ENCODE data around the gene HIPK3.
"Not testable (repeated sequence)": the region's sequence is repeated elsewhere in the genome, so short reads cannot be mapped to it uniquely, and the experiment has no call there.

Gene HIPK3

DNA sequence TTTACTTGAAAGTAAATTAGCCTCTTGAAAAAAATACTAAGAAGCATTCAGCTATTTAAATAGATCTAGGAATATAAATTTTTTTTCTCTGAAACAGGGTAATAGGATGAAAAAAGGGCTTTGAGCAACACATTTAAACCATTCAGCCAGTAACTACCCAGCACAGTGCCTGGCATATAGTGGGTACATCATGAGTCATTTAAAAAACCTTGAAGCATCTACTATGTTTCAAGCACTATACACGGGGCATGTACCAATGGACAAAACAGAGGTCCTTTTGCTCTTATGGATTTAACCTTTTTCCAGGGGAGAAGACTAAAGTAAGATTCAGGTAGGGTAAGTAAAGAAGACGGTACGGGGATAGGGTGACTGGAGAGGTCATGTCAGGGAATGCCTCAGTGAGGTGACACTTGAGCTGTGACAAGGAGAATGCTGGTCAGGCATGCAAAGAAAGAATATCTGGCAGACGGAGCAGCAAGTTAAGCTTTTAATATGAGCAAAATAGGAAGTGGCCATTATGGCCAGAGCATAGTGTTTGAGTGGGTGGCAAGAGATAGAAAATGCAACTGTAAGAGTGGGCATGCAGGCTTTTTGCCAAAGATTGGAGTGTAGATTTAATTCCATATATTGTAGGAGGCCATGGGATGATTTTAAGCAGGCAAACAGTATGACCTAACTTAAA lies 101.1 kb downstream of the HIPK3 start:
- DNase-seq, result no peak

DNA sequence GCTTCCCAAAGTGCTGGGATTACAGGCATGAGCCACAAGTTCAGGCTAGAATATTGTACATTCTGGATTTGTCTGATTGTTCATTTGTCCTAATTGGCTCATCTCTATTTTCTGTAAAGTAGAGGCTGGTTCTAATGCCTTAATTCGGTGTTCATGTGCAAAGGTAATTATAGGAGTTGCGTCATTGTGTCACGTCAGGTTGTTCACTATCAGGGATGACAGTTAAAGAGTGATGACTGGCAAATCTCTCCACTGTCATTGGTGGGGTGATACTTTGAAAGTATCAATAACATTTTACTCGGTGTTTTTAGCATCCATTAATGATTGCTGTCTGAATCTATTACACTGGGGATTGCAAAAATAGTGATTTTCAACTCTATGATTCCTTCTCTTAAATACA lies 103.5 kb downstream of the HIPK3 start:
- DNase-seq, result no peak

DNA sequence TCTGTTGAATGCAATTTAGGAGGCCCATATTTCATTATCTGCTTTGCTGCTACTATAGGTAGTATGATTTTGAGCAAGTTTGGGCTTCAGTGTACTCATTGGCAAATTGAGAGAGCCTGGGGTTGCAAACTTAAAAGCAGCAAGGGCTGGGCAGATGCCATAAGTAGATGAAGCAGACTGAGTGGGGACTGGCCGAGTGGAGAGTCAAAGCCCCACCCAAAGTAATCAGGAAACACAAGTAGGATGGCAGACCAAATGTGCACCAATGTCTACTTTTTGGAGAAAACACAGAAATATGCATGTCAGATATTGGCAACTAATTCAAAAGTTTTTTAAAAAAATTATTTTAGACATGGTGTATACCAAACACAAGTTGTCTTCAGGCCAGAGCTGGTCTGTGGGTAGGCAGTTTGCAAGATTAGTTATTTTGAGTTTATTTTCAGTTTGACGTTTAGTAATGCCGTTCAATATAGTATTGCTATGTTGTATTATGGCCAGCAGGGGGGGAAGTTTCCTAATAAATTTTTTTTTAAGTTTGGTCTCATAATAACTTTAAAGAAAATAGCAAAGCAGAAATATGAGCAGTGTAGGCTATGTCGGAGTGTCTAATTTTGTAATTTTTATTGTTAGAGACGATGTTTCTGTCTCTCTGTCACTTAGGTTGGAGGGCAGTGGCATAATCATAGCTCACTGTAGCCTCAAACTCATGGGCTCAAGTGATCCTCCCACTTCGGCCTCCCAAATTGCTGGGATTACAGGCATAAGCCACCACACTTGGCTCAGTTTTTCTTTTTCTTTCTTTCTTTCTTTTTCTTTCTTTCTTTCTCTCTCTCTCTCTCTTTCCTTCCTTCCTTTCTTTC lies 105.1 kb downstream of the HIPK3 start:
- no peak for DNase-seq

DNA sequence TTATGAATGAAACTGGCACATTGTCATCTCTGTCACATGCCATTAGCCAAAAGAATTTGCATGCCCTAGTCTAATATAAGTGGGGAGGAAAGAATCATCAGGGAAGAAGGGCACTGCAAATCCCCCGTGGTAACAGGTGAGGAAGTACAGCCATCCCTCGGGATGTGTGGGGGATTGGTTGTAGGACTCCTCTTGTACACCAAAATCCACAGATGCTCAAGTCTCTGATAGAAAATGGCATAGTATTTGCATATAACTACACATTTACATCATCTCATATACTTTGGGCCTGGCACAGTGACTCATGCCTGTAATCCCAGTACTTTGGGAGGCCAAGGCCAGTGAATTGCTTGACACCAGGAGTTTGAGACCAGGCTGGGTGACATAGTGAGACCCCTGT lies 109.7 kb downstream of the HIPK3 start:
- no peak for DNase-seq

DNA sequence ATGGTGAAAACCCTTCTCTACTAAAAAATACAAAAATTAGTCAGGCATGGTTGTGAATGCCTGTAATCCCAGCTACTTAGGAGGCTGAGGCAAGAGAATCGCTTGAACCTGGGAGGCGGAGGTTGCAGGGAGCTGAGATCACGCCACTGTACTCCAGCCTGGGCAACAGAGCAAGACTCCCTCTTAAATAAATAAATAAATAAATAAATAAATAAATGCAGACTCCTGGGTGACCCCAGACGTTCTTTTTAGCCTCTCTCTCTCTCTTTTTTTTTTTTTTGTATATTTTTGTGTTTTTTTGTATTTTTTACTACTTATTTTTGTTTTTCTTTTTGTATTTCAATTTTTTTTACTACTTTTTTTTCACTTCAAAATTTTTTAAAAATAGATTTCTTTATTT lies 111.3 kb downstream of the HIPK3 start:
- DNase-seq, result not testable (repeated sequence)

DNA sequence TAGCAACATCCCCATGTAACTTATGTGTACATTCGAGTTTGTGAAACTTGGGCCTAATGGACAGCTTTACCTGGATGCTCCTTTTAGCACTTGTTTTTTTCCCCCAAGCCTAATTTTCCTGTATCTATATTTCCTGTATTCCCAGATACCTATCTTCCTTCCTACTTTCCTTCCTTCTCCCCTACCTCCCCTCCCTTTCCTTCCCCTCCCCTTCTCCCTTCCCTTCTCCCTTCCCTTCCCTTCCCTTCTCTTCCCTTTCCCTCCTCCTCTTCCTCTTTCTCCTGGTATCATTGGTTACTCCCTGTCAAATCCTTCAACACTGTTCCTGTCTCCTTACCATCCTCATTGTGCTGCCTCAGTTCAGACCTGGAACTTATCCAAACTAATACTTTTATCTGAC lies 111.8 kb downstream of the HIPK3 start:
- no peak for DNase-seq

DNA sequence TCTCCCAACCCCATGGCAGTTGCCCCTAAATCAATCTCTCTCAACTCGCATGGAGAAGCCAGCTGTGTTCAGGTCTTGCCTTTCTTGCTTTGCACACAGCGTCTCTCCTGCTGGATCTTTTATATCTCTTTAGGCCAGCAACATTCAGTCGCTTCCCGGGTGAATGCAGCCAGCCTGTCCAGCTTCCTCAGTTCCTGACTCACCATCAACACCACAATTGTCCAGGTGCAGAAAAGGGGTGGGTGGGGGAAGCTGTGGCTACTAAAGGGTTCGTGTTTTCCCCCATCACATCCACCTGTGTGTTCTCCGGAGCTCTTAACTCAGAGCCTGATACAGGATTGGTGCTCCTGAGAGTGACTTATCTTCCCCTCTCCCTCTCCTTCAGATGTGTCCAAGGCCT lies 116.5 kb downstream of the HIPK3 start:
- no peak for DNase-seq

DNA sequence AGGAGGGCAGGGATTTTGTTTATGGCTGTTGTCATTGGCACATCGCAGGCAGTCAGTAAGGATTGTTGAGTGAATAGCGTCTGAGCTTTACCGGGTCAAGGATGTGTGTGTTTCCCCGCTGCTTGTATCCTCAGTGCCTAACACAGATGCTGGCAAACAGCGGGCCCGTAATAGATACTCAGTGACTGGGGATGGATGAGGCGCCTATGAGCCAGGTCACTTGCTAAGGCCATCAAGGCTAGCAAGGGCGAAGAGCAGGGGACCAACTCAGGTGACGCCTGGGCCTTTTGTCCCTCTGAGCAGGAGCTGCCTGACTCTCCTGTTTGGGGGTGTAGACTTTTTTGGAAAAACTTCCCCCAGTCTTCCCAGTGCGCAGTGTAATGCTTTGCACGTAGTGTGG lies 118.1 kb downstream of the HIPK3 start:
- DNase-seq, result no peak

DNA sequence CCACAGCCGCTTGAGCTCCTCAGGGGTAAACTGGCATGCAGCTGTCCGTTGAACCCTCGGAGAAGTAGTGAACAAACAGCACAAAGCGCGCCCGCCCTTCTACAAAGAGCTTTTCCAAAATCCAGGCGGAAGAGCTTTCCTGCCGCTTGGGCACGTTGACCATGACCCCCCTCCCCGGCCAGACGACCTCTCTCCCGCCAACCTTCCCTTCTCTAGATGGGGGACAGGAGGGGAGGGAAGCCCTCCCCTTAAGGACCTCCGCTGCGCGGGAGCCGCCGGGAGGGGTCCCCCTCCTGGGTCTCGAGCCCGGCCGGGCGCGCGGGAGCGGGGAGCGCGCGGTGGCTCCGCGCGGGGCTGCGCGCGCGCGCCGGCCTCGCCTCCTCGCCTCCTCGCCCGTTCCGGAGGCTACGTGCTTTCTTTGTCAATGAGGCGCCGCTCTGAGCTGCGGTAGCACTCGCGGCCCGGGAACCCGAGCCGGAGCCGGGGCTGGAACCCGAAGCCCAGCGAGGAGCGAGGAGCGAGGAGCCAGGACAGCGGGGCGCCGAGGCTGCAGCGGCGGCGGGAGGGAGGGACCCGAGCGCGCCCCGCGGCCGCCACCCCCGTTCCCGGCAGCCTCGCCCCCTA lies 118.6 kb downstream of the HIPK3 start, which contains the start of gene KIAA1549L:
TSS of gene KIAA1549L (plus strand) at position 421 of the 624 bp plus-strand sequence.
- peak; percentile 77 for DNase-seq

DNA sequence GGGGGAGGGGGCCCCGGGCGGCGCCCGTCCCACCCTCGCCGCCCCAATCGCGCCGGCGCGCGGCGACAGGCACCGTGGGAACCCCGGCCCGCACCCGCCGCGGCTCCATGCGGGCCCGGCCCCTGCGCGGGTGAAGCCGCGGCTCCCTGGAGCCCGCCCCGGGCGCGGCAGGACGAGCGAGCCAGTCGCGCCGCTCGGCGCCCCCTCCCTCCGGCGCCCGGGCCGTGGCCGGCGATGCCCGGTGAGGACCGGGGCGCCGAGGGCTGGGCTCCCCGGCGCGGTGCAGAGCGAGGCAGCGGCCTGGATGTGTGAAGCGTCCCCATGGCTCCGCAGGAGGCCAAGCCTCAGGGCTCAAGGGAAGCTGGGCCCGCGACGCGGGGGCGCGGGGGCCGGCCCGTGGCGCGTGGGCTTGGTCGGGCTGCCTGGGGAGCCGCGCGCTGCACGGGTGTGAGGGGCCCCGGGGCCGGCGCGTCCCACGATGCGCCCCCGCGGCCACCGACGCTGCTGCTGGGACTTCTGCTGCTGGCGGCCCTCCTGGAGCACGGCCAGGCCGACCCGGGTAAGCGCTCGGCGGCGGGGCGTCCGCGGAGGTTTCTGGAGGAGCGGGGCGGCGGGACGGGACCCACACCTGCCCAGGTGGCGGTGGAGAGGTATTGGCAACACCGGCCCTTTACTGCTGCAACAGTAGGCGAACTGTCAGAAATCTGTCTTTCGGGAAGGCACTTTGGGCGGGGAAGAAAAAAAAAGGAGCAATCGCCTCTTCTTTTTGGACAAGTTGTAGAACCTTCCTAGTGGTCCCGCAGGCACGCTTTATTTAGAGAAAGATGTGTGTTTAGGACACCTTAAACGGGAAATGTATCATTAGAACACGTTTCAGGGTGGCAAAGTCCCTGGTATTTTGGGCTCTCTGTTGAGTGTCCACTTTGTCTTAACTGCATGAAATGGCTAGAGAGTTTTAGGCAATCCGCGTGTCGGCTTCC lies 119.4 kb downstream of the HIPK3 start:
- peak; percentile 62 for DNase-seq

DNA sequence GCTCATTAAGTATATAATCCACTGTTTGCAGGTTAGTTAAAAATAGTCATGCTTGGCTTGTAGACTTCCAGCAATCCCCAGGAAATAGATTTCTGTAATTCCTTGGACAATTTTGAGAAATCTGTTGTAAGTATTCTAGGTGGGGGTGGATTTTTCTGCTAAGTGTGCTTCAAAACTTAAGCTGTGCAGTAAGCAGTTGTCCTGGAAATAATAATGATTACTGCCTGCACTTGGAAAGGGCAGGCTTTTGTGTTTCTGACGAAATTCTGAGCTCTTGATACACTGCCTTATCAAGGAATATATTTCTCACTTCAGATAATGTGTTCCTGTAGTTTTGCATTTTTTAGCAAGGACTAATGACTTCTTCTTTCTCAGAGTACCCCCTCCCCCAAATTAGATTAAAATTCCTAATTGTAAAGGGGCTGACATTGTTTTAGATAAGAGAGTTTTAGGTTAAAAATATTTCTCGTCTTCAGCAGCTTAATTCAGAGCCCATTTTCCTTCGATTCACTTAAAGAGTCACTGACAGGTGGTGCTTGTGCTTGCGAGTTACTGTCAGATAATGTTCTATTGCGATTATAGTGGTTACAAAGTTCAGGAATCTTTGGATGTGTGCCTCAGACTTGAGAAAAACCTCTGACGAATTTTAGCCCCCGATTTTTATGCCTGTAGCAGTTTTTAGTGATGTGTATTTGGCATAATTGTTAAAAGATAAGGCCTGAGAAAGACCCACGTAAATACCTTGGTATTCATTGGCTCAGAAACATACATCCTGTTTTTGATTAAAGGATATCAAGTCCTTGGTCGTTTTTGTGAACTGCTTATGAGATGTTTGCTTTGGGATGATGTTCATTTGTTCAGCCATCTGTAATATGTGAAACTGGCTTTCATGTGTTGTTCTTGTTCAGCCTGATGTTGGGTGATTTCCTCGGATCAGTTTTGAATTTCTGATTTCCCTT lies 120.5 kb downstream of the HIPK3 start:
- DNase-seq, result no peak

DNA sequence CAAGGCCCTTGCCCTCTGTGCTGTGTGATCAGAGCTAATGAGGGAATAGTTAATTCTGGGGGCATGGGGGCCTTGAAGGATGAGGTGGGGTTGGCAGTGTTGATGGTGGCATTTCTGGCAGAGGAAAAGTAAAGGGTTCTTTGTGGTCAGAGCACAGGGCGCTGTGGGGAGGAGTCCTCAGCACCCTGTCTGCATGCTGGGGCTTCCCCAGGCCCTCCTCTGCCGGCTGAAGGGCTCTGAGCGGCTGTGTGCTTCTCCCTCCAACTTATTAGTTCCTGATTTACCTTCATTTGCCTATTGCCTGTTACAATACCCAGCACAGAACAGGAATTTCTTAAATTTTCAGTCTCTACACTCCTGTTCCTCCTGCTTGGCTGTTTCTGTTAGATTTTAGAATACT lies 122.8 kb downstream of the HIPK3 start:
- no peak for DNase-seq

DNA sequence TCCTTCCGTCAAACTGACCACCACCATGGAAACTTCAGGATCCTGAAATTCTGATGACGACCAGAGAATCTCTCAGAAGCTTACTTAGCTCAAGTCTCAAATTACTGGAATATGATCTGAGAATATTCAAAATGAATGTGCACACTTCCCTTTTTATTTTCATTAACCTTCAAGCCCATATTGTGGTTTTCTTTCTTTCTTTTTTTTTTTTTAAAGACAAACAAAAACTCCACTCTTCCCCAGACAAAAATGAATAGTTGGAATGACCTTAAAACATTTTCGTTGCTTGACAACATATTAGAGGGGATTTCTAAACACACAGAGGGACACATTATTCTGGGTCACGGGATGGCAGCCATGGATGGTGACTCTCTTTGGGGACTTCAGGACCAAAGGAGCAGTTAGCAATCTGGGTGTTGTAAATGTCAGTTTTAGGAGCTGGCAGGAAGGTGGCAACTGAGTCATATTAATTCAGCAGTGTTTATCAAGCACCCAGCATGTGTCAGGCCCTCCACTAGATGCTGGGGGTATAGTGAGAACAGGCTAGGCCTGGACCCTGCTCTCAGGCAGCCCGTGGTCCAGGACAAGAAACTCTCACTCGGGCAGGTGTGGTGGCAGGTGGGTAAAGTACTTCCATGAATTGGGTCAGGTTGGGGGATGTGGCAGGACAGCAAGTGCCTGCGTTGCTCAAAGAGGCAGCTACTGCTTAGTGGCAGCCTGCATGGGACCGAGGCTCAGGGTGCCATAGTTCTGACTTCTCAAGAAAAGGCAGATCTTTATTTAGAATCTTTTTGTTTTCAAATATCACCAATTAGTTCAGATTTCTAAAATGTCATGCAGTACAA lies 126.1 kb downstream of the HIPK3 start:
- no peak for DNase-seq

DNA sequence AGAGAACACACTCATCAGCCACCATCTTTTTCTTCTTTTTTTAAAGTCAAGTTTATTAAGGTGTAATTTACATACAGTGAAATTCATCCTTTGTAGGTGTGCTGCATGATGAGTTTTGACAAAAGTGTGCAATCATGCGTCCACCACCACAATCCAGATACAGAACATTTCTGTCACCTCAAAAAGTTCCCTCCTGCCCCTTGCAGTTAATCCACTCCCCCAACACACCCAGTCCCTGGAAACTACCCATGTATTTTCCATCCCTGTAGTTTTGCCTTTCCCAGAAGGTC lies 126.7 kb downstream of the HIPK3 start:
- DNase-seq, result no peak

DNA sequence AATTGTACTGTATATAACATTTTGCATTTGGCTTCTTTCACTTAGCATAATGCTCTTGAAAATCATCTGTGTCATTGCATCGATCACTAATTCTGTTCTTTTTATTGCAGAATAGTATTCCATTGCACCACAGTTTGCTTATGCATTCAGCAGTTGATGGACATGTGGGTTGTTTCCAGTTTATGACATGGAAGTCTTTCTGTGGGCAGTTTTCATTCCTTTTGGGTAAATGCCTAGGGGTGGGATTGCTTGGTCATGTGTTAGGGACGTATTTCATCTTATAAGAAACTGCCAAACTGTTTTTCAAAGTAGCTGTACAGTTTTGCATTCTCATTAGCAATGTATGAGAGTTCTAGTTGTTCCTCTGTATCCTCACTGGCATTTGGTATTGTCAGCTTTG lies 127.0 kb downstream of the HIPK3 start:
- DNase-seq, result no peak

DNA sequence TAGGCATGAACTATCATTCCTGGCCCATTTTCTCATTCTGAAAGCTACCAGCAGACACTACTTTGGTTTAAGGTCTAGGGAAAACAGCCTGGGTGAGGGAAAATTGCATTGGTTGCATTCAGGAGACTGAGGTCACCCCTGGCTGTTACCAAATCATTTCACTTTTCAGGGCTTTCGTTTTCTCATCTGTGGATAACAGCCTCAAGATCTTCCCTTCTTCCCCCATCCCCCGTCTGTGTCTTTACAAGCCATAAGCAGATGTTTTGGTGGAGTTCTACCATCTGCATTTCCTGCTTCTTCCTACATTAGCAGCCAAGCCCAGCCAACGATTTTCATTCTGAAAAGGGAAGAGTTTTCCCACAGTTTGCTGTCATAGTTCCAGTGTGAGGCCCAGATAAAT lies 130.4 kb downstream of the HIPK3 start:
- no peak for DNase-seq

DNA sequence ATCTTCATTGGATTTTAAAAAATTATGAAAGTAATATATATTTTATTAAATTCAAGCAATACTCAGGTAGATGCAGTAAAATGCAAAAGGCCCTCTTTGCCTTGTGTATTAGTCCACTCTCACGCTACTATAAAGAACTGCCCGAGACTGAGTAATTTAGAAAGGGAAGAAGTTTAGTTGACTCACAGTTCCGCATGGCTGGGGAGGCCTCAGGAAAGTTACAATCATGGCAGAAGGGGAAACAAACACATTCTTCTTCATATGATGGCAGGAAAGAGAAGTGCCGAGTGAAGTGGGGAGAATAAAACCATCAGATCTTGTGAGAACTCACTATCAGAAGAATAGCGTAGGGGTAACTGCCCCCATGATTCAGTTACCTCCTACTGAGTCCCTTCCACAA lies 130.8 kb downstream of the HIPK3 start:
- no peak for DNase-seq

DNA sequence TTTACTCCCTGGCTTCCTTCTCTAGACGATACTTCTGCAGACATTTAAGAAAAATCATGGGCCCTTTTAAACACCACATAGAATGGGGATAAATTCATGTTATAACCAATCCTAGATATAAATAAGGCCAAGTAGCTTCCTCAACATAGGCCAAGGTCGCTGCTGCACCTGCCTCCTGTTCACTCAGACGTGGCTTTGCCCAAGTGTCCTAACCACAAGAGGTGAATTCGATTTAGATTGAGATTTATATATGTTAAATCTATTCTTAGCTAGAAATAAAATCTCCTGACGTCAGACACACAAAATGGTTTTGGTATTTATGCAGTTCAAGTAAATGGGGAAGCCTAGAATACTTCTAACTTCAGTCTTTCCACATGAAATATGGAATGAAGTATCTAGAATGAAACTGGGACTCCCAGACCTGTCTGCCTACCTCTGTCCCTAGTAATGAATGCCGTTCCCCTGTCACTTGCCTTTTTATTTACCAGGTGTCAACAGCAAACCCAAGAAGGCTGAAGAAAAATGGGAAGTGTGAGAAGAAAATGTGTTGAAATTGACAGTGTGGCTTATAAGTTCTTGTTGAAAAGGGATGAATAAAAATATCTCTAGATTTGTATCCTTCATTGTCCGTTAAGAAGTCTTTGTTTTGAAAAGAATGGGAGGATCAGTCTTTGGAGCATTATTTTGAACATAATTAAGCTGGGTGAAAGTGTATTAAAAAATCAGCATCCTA lies 131.8 kb downstream of the HIPK3 start:
- DNase-seq, result no peak

DNA sequence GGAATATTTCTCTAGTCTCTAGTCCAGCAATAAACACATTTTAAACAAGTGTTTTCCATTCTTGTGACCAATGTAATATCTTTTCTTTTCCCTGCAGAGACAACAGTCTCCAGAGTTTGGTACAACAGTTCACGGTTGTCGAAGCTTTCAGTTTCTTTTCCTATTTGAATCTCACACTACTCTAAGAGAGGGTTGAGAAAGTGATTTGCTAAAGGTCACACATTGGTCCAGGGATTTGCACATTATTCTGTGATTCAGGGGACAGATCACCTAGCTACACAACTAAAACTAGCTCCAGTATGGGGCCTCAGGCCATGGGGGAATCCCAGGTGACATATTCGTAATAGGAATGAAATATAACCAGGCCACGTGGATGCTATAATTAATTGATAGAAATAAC lies 132.5 kb downstream of the HIPK3 start:
- no peak for DNase-seq
